Measurements from ENCODE around the gene GP5. TPM values are rescaled to one million over a fixed set of nuclear protein-coding genes. Genes with fewer than 3 reads are reported as not detected.

GP5 gene
- polyA plus RNA-seq, 3 donors from 2014 or later, result 0.20 to 0.37 TPM; not detected in 1

GRCh38 chr3:194346035-194346434 is 53.0 kb downstream of the GP5 start:
- H3K4me1 Mint-ChIP-seq, result peaks cover 0 to 4% of the 10 kb centered on the region in 2 donors
- peaks cover 0 to 10% (median 2%) of the 10 kb centered on the region in 3 donors for H3K27me3 Mint-ChIP-seq (ENCODE audit: low read depth in 3 of 3)
- DNase-seq, result no peak
- no peaks in the 10 kb centered on the region for H3K36me3 Mint-ChIP-seq
- no peak overlapping the region for H3K27ac Mint-ChIP-seq
- H3K4me3 Mint-ChIP-seq, result no peak overlapping the region
- H3K9me3 Mint-ChIP-seq, result no peaks in the 10 kb centered on the region

Other genes starting within 250 kb of the GP5 start
- gene CPN2, start 47.9 kb downstream of the GP5 start, polyA plus RNA-seq, result not detected
- not detected for gene LRRC15, start 29.5 kb downstream of the GP5 start, polyA plus RNA-seq
- gene ATP13A3, start 87.7 kb upstream of the GP5 start, polyA plus RNA-seq, result 1 to 10 TPM; 5.2 to 8.5 (median 7.3) TPM
- gene TMEM44, start 234.2 kb upstream of the GP5 start, polyA plus RNA-seq, result 1 to 10 TPM in 2 of 3 donors, not detected in 1; 1.4 TPM